Measurements from ENCODE around the gene NOX3. TPM values are rescaled to one million over a fixed set of nuclear protein-coding genes. Genes with fewer than 3 reads are reported as not detected.

NOX3 gene
- total RNA-seq, 2 experiments from 2014 or later: not detected

DNA sequence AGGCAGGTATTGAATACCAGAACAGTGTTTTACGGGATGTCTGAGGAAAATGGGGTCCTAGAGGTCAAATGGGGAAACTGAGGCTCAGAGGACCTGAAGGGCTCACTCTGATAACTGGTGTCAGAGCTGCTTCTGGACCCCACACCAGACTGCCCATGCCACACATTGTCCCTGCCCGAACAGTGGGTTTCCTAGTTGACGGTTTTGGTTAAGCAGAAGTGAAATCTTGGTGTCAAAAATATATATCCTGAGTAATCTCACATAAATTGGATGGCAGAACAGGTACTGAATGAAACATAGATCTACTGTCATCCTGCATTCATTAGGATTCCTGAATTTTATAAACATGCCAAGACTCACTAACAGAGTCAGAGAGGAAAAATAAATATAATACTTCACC lies 16.3 kb downstream of the NOX3 start:
- POLR2A ChIA-PET: no interaction called here
- CTCF ChIA-PET: no interaction called here

DNA sequence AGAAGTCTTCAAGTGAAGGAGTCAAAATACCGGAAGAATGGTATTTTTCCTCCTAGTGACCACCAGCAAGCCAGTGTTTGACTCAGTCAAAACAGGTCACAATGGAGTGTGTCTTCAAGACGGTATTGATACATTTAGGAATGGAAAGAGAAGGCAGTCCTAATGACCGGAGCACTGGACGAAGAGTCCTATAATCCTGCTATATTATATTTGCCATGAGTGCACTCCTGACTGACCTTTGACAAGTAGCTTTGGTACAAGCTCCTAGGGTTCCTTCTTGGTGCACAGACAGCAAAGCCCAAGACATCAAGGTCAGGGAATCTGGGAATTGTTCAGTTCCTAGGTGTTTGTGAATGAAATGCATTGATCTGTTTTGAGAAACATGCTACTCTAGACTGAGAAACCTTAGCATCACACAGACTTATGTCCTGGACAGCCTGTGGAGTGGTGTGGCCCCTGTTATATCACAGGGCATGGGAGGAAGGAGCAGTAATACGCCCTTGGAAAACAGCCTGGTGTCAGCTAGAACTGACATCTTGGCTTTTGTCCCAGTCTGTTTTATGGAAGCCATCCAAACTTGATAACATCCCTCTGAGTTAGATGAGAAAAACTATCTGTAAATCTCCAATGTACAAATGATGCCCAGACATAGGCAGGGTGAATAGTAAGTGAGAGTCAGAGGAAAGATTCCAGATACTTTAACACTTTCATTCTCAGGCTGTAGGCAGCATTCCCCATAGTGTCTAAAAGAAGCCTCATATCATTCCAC lies 18.5 kb downstream of the NOX3 start:
- CTCF ChIA-PET: interaction anchor here (1.2 kb wide), 1 partner anchor 11 kb away, joined by 3 read pairs; no protein-coding TSS in a partner anchor
- POLR2A ChIA-PET: no interaction called here

DNA sequence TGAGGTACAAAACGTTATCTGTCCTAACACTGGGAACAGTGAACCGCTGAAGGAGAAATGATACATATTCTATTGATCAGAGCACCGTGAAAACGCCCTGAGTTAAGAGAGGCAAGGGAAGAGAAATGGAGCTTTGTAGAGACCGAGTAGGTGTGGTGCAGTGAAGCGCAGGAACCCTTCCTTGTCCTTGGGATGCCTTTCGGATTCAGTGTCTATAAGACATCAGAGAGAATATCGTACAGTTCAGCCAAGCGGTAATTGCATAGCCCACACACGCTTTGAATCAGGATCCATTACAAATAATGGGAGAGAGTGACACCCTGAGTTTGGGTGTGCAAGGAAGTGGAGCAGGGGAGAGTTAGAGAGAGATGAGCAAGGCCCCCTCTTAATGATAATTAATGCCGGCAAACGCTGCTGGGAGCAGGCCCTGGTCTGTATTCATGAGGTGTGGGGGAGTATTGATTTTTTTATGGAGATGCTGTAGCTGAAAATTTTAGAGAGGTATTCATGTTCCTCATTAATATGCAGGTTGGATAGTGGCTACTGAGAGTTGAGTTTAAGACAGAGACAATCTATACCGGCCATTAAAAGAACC lies 20.7 kb downstream of the NOX3 start:
- ChIA-PET CTCF (interaction anchor here (0.6 kb wide), 1 partner anchor 1073 kb away, joined by 5 read pairs; no protein-coding TSS in a partner anchor), POLR2A (no interaction called here)

DNA sequence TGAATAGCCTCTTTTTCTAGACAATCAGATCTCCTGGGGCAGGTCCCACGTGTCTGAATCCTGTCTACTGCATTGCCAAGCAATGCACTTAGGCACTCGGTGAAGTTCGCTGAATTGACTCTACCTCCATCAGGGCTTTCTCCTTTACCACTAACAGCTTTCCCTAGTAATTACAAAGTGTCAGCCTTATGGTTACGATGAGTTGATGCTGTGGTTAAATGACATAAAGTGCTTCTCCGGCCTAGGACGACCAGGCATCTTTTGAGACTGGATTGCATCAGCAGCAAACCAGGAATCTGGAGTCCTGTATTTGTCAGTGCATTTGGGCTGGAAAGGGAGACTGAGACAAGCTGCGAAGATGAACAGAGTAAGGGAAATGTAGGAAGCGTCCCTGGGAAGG lies 21.5 kb downstream of the NOX3 start:
- ChIA-PET POLR2A (no interaction called here), CTCF (interaction anchor here (0.6 kb wide), 1 partner anchor 1074 kb away, joined by 5 read pairs; no protein-coding TSS in a partner anchor)

DNA sequence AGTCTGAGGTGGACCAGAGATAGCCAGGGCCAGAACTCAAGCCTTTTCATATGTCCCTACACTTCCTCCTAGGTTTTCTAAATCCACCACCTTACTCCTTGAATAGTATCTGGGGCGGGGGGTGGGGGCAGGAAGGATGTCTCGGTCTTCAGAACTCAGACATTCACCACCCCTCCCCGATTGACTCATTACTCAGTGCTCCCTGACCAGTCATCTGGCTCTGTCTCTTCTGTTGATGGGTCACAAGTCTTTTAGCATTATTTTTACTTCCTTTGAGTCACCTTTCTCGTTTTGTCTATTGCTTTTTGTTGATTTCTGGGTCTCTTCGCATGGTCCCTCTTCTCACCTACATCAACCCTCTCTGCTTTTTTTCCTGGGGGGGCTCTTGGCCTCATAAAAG lies 23.3 kb downstream of the NOX3 start:
- POLR2A ChIA-PET: no interaction called here

DNA sequence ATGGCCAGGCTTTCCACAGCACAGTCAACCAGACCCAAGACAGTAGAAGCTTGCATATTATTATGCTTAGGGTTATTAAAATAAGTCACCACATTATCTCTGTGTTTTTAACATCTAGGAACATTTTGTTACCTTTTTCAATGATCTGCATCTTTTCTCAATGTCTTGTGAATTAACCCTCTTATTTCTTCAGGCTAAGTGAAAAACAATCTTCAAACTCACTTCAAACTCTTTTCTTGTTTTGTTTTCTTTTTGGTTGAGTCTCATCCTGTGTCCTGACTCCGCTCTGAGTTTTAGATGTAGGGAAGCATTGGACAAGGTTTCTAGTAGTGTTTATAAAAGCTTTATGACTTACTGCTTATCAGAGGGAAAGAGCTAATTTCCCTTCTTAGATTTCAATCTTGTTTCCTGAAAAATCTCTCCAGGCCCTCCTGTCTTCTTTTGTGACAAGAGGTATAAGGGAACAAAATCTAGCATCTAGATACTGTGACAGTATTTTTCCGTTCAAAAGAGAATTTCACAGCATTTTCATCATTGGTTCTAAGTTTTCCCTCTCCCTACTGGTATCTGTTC lies 26.2 kb downstream of the NOX3 start:
- ChIA-PET POLR2A (no interaction called here), CTCF (no interaction called here)

More for the DNA sequence above, 23.3 kb downstream of the NOX3 start:
- CTCF ChIA-PET: no interaction called here

DNA sequence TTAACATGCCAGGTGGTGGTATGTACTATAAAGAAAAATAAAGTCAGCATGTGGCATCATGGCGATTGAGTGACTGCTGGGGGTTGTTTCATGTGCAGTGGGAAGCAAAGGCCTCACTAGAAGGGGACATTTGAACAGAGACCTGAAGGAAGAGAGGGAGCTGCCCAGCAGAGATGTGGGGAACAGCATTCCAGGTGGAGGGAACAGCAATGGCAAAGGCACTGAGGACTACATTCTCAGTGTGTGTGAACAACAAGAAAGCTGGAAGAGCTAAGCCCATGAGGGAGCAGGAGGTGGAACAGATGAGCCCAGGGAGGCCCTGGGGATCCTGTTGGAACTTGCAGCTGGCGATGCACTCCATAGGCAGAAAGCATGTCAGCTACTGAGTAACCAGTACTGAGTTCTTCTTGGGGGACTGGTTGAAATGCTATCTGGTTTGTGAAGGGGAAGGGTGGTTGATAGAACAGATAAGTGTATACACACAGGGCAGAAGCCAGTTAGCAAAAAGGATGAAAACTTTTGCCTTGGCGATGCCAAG lies 29.2 kb downstream of the NOX3 start:
- CTCF ChIA-PET: interaction anchor here (1.2 kb wide), 1 partner anchor 10 kb away, joined by 3 read pairs; no protein-coding TSS in a partner anchor
- POLR2A ChIA-PET: no interaction called here

DNA sequence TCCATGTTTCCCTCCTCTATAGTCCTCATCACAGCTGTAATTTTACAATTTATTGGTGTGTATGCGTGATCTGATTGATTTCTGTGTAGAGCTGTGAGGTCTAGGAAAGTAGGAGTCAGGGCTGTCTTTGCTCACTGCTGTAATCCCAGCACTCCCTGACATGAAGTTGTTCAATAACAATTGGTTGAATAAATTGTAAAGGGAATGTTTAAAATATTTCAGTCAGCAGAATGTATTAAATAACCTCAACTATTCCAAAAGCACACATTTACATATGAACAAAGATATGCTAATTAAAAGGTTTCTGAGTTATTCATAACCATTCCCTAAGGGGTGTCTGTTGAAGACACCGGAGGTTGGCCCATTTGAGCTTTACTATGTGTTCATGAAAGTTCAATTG lies 31.5 kb downstream of the NOX3 start:
- ChIA-PET POLR2A (interaction anchor here (0.6 kb wide), 1 partner anchor 44 kb away, joined by 3 read pairs; no protein-coding TSS in a partner anchor), CTCF (no interaction called here)

DNA sequence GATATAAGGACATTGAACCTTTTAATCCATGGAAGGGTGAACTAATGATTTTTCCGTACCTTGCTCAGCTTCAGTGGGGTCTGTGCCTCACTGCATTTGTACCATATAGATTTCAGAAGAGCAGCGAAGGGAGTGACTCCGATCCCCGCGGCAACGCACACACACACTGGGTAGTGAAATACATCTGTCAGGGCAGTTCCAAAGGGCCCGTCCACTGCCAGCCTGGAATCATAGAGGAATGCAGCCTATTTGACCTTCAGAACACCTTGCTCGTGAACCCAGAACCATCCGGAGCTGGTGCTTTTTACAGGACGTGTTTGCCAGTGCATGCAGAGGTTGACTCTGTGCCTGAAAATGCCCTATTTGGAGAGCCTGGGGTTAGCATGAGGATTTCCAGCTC lies 33.0 kb downstream of the NOX3 start:
- ChIA-PET POLR2A (no interaction called here), CTCF (interaction anchor here (0.9 kb wide), 1 partner anchor 14 kb away, joined by 3 read pairs; no protein-coding TSS in a partner anchor)

DNA sequence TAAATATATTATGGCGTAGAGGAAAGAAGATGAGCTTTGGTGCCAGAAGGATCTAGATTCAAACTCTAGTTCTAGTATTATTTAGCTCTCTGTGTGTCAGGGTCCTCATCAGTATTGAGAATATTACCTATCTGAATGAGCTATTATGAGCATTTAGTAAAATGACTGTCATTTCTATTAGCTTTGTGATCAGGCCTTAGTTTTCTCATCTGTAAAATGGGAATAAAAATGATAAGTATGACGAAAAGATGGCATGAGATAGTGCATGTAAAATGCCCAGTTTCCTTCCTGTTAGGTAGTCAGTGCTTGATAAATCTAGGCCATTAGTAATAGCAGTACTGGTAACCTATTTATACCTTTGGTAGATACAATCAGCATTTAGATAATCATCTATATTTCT lies 35.1 kb downstream of the NOX3 start:
- ChIA-PET POLR2A (no interaction called here), CTCF (no interaction called here)

DNA sequence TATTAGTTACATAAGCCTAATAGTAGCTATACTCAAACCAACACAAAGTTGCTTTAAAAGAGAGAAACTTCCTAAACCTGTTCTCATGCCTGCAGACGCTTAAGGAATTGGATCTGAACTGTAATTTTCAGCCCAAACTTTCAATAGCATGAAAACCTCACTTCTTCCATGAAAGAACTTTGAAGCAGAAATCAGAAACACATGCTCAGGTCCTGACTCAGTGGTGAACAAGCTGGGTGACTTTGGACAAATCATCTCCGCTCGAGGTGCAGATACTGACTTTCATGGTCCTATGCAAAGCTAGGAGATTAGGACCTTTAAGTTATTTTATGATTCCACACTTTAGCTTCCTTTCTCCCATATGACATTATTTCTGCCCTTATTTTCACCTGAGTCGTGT lies 36.5 kb downstream of the NOX3 start:
- ChIA-PET POLR2A (interaction anchor here (1.5 kb wide), 1 partner anchor 105 kb away, joined by 5 read pairs; no protein-coding TSS in a partner anchor), CTCF (no interaction called here)

DNA sequence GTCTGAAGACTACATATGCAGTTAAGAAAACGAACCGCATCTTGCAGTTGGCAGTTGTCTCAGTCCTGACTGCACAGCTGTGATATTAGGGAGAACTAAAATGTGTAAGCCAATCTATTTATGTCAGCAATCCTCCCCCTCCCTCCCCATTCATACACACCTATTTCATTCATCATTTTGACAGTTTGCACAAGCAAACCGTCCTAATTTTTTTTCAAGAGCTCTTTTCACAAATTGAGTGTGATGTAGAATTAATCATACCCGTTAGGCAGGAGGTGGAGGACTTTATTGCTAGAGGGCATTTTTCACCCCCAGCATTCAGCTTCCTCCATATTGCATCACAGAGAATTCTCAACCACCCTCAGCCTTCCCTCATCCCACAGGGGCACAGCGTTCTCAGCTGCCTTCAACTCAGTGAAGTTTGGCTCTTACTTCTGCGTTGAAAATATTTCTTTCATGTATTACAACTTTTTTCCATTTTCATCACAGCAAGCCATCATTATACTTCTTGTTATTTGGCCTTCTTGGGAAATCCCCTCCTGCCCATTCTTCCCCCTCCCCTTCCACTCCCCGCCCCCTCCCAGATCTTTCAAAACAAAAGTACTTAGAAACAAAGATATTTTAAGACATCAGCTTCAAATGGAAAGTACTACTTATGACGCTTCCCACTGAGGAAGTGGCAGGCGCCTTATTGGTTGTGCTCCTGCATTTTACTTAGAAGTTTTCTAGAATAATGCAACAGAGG lies 37.5 kb downstream of the NOX3 start:
- ChIA-PET CTCF (interaction anchor here (0.6 kb wide), 1 partner anchor 205 kb away, joined by 3 read pairs; no protein-coding TSS in a partner anchor), POLR2A (interaction anchor here (0.7 to 1.5 kb wide), 2 partner anchors 41 to 106 kb away, joined by 4 to 5 read pairs; no protein-coding TSS in a partner anchor)

DNA sequence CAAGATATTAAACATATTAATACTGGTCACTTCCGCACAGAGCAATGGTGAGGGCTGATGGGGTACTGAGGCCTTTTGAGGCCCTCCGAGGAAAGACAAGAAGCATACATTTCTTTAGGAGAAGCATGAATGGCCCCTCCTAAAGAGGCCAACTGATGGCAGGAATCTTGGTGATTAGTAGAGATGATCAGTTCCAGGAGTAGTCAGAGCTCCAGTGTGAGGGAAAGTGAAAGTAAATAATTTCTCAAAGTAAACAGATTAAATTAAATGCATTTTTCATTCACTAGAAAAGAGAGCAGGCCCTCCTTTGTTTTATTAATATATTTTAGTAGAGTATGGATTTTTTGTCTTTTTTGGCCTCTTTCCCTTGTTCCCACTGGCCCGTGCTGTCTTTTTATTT lies 38.2 kb downstream of the NOX3 start:
- ChIA-PET CTCF (no interaction called here), POLR2A (interaction anchor here (1.5 kb wide), 1 partner anchor 107 kb away, joined by 5 read pairs; no protein-coding TSS in a partner anchor)

DNA sequence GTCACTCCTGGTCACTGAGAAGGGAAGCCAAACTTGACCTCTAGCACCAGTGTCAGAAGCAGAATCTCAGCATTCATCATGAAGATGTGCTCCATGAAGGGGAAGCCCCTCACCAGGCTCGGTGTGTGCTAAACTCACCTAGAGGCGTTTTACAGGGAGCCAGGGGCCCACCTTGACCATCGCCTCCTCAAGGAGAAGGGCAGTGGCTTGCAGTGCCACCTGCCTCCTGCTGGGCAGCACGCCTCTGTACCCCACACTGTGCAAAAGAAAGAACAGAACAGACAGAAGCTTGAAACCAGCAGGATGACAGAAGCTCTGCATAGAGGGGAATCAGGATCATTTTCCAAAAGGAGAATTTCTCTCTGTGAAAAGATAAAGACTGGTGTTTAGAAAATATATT lies 39.7 kb downstream of the NOX3 start:
- CTCF ChIA-PET: no interaction called here
- POLR2A ChIA-PET: no interaction called here

DNA sequence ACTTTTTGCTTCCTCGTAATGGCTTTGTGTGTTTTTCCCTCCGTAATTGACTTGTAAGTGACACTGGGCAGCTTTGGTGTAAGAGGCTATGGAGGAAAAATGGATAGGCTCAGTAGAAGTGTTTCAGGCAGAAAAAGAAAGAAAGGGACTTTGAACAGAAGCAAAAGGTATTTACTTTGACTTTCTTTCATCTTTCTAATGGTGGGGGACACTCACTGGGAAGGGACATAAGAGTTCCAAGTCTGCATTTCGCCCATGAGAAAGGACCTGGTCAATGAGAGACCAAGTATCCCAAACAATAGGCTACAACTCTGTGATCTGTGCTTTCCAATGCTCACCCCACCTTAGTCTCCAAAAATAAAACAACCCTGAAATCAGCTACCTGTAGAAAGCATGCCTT lies 41.6 kb downstream of the NOX3 start:
- ChIA-PET CTCF (interaction anchor here (0.7 to 1.6 kb wide), 2 partner anchors 95 to 103 kb away, joined by 3 read pairs; no protein-coding TSS in a partner anchor), POLR2A (no interaction called here)

DNA sequence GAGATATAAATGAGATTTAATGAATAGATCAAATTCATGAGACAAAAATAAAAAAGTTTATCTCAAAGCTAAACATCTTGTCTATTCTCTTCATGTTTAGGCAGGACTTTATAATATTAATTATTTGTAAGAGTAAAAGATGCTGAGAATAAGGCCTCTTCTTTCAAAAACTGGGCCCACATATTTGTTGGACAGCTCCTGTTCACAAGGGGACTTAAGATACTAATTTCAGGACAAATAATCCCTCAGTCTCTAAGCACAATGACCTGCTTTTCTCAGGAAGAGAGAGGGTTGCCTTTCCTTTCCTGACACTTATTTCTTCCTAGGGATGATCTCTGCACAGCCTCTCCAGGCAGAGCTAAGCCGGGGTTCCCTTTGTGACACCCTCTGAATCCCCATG lies 43.3 kb downstream of the NOX3 start:
- ChIA-PET POLR2A (no interaction called here), CTCF (no interaction called here)

DNA sequence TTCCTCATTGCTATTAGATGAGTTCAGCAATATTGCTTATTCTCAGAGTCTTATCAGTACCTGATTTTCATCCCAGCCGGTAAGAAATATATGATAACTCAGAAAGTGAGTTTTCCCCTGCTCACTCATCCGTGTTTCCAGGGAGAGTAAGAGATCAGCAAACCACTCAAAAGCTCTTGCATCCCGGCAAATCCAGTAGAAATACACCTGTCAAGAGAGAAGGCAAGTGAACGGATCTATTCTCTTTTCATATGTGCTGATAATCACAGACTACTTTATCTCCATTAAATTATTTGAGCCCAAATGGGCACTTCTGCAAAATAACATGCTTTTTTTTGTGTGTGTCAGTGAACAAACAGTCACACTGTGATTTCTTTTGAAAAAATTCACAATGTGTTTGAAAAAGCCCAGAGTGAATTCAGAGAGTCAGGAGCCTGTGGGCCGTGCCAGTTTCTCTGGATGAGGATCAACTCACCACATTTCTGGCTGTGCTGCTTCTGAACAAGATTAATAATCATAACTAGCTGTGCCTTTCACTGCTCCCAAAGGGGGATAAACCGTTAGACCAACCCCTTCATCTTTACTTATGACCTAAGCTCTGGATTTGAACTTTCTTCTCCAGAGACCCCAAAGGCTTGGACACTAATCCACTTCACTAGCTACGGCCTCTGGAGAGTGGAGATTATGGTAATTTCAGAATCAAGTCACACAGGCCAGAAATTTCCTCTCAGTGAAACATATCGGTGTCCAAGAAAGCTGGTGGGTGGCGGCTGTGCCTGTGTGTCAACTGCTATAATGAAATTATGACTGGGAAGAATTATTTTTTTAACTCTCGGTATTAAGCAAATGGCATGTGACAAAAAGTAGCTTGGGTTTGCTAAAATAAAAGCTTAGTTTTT lies 44.2 kb downstream of the NOX3 start:
- ChIA-PET CTCF (no interaction called here), POLR2A (no interaction called here)

DNA sequence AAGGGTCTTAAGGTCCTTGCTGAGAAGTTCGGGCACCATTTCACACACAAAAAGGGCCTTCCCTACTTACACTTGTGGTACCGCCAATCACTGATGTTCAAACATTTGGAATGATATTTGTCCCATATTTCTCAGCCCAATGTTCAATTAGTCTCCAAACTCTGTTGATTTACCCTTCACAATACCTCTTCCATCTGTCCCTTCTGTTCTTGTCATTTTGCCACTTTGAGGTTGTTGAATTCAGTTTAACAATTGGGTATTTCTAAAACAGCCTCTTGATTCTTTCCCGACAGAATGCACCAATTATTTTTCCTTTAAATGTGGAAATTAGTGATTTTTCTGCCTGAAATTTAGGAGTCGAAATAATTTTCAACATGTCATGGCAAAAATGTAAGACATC lies 46.2 kb downstream of the NOX3 start:
- ChIA-PET CTCF (interaction anchor here (0.7 kb wide), 1 partner anchor 14 kb away, joined by 3 read pairs; no protein-coding TSS in a partner anchor), POLR2A (no interaction called here)

DNA sequence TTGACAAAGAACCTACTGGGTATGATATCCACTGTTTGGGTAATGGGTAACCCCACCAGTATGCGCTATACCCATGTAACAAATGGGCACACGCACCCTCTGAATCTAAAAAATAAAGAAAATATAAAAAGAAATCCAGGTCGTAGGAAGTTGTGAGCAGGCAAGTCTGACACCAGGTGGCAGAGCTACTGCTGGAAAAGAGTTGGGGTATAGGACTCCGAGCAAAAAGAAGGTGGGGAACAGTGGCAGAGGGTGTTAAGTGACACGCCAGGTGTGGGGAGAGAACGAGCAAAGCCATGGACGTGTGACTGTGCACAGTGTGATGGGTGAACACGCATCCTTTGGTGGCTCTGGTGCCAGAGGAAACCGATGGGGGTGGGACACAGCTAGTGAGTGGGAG lies 46.7 kb downstream of the NOX3 start:
- ChIA-PET CTCF (interaction anchor here (0.7 kb wide), 1 partner anchor 14 kb away, joined by 3 read pairs; no protein-coding TSS in a partner anchor), POLR2A (interaction anchor here (0.6 kb wide), 1 partner anchor 1128 kb away, joined by 5 read pairs; no protein-coding TSS in a partner anchor)
